DMS53 (cell line): ENCODE results near the gene CHRM2.
A peak's percentile ranks its signal among the peaks of the same experiment; 100 is the strongest.

Experiments used
- DNase-seq: peaks from one replicate; lab custom pipeline; 2025; lab: John Stamatoyannopoulos, UW

The CHRM2 gene

DNA sequence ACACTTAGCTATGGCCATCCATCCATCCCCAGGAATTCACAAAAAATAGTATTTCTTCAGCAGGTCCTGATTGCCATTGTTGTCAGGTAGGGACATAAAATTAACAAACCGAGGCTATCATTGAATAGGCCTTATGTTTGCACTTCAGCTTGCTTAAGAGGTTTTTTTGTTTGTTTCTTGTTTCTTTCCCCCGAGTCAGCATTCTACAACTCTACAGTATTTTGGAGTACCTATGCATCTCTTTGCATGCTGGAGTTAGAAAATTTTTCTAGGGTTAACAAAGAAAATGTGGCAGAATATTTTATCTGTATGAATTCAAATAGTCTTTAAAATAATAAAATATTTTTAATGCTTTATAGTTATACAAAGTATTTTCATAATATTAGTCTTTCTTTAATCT is 26.3 kb downstream of the CHRM2 start:
- no peak for DNase-seq

GRCh38 chr7:136897676-136898075 is 29.2 kb downstream of the CHRM2 start:
- DNase-seq: no peak

DNA sequence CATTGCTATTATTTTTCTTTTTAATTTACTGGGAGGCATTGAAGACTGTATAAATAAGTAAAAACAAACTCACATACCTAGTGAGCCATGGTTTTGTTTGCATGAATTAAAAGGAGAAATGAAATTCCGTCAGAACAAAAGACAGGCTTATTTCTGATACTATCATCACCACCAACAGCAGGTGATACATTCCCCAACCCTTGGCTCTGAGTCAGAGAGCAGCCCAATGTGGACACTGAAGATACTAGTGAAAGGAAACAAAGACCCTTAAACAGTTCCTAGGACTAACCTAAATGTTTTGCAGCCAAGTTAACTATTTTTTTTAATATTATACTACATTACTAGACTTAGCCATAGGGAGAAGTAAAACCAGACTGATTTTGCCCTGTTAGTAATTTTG is 31.6 kb downstream of the CHRM2 start:
- DNase-seq: no peak

- no peak for DNase-seq
Measured at GRCh38 chr7:136910771-136911170, 42.3 kb downstream of the CHRM2 start.

- no peak for DNase-seq
Measured at GRCh38 chr7:136911344-136911743, 42.9 kb downstream of the CHRM2 start.

- no peak for DNase-seq
Measured at GRCh38 chr7:136912339-136912738, 43.9 kb downstream of the CHRM2 start.

DNA sequence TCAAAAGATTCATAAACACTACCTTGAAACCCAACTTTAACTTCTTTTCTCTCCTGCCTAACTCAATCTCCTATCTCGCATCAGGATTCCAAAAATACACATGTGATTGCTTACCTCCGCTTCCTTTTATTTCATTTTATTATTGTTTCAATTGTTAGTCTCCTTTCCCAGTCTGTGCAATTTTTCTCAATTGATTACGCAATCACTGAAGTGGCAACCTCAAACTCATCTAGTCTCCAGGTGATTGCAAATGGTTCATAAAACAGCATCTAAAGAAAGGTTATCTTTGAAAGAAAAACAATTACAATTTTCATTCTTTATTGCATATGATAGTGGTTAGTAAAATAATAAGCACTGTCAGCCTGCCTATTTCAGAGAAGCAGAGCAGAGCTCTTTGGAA is 45.6 kb downstream of the CHRM2 start:
- DNase-seq: no peak

- no peak for DNase-seq
Measured at GRCh38 chr7:136919820-136920219, 51.4 kb downstream of the CHRM2 start.

GRCh38 chr7:136923111-136923667 is 54.7 kb downstream of the CHRM2 start:
- no peak for DNase-seq

GRCh38 chr7:136925044-136925443 is 56.6 kb downstream of the CHRM2 start:
- no peak for DNase-seq

- no peak for DNase-seq
Measured at GRCh38 chr7:136925556-136925955, 57.1 kb downstream of the CHRM2 start.

- DNase-seq: no peak
Measured at GRCh38 chr7:136931169-136931867, 62.9 kb downstream of the CHRM2 start.

DNA sequence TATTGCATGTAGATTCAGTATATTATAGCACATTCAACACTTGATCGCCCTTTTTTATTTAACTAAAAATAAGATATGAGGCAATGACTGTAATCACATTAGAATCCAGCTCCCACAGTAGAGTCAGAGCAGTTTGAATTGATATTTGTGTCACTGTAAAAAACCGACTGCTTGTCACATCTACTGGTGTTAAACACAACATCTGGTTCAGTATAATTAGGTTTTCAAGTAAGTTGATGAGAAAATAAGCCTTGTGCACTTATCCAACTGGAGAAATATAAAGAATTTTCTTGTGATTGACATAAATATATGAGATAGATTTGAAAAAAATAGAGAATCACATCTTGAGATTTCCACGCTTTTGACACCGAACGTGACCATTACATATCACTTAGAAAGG is 69.0 kb downstream of the CHRM2 start:
- no peak for DNase-seq

GRCh38 chr7:136938476-136938875 is 70.0 kb downstream of the CHRM2 start:
- no peak for DNase-seq

- DNase-seq: no peak
Measured at GRCh38 chr7:136940122-136940521, 71.7 kb downstream of the CHRM2 start.

DNA sequence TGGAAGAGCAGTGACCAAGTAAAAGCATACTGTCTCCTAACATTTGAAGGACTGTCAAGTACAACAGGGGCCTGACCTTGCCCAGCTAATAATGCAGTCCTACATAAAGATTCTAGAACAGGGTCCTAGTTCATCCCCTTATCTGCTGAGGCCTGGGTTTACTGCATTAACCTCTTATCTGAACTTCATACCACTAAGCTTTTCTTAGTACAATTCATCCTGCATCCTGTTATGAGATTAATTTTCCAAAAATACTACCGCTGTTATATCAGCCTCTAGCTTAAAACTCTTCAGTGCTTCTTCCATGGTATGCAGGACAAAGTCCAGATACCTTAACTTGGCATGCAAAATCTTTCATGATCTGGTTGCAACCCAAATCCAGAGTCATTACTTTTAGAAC is 72.5 kb downstream of the CHRM2 start:
- DNase-seq: no peak

DNA sequence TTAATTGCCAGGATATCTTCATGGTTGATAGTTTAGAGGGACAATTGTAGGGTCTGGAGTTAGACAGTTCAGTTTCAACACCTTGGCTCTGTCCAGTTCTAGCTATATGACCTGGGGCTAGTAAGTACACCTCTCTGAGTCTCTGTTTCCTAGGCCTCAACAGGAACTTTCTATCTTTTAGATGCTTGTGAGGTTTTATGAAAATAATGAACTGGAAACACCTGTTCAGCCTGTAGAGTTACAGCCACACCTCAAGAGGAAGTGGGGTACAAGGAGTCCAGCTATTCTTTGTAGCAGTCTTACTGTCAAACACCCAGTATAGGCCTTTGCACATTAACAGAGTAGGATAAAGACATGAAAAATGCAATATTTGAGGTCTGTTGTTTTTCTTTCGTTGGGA is 73.4 kb downstream of the CHRM2 start:
- DNase-seq: no peak

DNA sequence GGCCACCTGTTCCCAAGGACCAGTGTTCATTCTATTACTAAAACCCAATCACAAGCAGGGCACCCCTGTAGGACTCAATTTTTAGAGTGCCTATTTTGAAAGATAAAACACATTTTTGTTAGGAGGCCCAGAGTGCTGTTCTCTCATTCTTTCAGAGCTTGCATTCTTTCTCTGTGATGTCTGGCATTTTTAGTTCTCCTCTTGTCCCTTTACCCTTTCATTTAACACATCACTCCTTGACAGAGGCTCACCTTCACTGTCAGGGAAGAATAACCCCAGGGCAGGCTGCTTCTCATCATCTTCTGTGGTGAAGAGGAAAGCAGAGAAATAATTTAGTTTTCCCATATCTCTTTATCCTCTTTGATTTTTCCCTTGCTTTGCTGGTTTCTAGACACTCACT is 73.9 kb downstream of the CHRM2 start:
- no peak for DNase-seq

DNA sequence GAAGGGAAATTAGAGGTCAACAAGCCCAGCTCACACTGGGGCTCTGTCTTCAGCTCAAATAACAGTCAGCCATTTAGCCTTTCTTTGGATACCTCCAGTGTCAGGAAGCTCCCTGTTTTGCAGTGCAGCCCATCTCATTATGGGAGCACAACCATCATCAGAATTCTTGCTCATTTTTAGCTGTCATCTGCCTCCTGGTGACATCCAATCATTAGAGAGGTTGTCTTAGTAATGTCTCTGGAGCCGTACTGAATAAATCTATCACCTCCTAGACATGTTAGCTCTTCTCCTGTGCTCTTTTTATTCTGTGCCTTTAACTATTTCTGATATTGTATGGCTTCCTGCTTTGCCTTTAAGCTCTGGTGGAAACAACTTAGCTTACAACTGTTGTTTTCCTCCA is 74.5 kb downstream of the CHRM2 start:
- DNase-seq: no peak

GRCh38 chr7:136947347-136947746 is 78.9 kb downstream of the CHRM2 start:
- no peak for DNase-seq

DNA sequence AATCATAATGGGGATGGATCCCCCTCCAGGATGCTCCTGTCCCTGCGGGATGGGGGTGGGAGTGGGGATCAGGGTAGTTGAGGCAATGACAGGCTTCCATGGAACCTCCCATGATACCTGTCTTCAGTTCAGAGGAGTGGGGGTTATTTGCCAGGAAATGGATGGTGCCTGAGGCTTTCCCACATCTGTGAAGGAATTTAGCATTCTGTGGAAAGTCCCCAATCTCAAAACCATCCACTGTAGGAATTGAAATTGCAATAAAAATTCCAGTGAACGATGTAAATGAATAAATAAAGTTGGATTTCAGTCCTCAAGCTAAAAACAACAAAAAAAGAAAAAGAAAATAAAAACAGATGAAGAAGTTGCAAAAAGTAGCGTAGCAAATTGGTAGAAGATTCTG is 81.9 kb downstream of the CHRM2 start:
- no peak for DNase-seq

DNA sequence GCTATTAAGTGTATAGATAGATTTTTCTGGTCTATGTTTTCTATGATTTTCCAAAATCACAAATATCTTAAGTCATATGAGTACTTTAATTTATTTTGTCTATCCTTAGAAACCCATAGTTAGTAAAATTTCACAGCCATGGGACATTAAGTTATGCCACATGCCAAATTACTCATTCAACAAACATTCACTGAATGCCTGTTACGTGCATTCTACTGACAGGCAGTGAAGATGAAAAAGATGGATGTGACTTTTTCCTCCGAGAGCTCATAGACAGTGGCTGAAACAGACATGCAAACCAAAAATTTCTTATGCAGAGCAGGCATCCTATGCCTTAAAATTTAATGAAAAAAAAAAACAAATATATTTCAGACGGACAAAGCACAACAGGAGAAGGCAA is 84.9 kb downstream of the CHRM2 start:
- DNase-seq: no peak

DNA sequence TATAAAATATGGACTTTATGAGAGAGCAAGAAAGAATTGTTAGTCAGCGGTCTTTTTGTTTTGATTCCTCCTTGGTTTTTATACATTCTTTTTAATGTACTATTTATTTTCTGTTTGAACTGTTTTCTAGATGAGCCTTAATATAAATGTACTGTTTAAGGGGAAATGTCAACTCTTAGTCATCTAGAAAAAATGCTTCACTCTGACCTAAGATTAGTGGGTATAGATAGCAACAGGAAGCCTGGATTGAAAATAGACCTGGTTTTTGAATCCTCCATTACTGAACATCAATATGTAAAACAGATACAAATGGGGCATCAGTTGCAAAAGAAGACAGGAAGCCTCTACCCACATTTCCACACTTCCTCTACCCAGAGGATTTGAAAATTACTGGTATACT is 87.8 kb downstream of the CHRM2 start:
- DNase-seq: peak; percentile 10

DNA sequence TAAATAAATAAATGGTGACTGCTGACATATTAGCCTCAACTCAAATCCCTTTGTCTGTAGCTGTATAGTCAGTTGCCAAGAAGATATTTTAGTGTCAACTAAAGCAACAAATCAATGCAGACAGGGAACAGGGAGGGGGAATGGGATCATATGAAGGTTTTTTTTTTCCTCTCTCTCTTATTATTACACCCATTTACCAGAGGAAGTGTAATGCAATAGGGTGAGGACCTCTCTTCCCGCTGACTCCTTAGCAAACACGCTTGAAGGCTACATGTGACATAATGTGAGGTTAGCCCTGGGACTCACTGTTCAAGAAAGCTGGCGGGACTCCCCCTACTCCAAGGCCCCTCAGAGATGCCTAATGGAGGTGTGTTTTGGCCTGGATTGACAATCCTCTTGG is 88.2 kb downstream of the CHRM2 start:
- DNase-seq: peak; percentile 16
